ENCODE measurements around the gene PIGV. TPM values are rescaled to one million over a fixed set of nuclear protein-coding genes. Genes with fewer than 3 reads are reported as not detected.
A peak's percentile ranks its signal among the peaks of the same experiment; 100 is the strongest.

Gene PIGV
- total RNA-seq, 1 donor from 2014 or later, result 10.2 TPM

GRCh38 chr1:26827663-26828062, 39.9 kb downstream of the PIGV start:
- H3K36me3 Mint-ChIP-seq (ENCODE audit: insufficient read depth), result peaks cover 3% of the 10 kb centered on the region
- H3K4me3 Mint-ChIP-seq (ENCODE audit: low read depth), result peak overlapping the region; percentile 76
- H3K27me3 Mint-ChIP-seq, result no peaks in the 10 kb centered on the region
- H3K27ac Mint-ChIP-seq, result peak overlapping the region; percentile 75
- TF ChIP-seq, protein P1, sequence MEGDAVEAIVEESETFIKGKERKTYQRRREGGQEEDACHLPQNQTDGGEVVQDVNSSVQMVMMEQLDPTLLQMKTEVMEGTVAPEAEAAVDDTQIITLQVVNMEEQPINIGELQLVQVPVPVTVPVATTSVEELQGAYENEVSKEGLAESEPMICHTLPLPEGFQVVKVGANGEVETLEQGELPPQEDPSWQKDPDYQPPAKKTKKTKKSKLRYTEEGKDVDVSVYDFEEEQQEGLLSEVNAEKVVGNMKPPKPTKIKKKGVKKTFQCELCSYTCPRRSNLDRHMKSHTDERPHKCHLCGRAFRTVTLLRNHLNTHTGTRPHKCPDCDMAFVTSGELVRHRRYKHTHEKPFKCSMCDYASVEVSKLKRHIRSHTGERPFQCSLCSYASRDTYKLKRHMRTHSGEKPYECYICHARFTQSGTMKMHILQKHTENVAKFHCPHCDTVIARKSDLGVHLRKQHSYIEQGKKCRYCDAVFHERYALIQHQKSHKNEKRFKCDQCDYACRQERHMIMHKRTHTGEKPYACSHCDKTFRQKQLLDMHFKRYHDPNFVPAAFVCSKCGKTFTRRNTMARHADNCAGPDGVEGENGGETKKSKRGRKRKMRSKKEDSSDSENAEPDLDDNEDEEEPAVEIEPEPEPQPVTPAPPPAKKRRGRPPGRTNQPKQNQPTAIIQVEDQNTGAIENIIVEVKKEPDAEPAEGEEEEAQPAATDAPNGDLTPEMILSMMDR (IDR thresholded peaks at IDR 0.05; ENCODE audit: unreplicated experiment), result no peak
- H3K9me3 Mint-ChIP-seq (ENCODE audit: low read depth), result no peaks in the 10 kb centered on the region
- H3K4me1 Mint-ChIP-seq (ENCODE audit: low read depth), result peaks cover 39% of the 10 kb centered on the region
- DNase-seq (ENCODE audit: low spot score, unreplicated experiment), result no peak

DNA sequence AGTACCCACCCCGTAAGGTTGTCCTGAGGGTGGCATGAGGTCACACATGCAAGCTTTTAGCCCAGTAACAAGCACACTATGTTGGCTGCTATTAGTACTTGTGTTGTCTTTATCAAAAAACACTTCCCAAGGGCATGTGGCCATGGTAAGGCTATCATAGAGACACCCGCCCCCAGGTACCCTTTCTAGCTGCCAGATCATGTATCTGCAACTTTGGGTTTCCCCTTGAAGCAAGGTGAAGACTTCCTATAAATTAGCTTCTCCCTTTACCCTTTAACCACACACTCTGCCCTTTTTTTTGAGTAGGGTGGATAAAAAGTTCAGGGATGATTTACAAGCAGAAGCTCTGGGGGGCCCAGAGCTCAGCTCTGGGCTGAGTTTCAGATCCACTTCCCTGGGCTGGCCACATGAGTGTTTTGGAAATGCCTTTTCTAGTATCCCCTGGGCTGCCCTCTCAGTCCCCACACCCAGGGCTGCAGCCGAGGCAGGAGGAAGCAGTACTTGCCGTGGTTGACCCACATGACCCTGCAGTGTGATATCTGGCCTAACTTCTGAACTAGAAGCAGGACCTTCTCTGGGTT, 40.8 kb downstream of the PIGV start:
- Mint-ChIP-seq H3K4me1 (ENCODE audit: low read depth) (peaks cover 39% of the 10 kb centered on the region), H3K36me3 (ENCODE audit: insufficient read depth) (peaks cover 5% of the 10 kb centered on the region), H3K27ac (no peak overlapping the region), H3K27me3 (no peaks in the 10 kb centered on the region), H3K9me3 (ENCODE audit: low read depth) (no peaks in the 10 kb centered on the region), H3K4me3 (ENCODE audit: low read depth) (peak overlapping the region; percentile 76)
- TF ChIP-seq, protein P1 (IDR thresholded peaks at IDR 0.05; ENCODE audit: unreplicated experiment), result no peak
- no peak for DNase-seq (ENCODE audit: low spot score, unreplicated experiment)

DNA sequence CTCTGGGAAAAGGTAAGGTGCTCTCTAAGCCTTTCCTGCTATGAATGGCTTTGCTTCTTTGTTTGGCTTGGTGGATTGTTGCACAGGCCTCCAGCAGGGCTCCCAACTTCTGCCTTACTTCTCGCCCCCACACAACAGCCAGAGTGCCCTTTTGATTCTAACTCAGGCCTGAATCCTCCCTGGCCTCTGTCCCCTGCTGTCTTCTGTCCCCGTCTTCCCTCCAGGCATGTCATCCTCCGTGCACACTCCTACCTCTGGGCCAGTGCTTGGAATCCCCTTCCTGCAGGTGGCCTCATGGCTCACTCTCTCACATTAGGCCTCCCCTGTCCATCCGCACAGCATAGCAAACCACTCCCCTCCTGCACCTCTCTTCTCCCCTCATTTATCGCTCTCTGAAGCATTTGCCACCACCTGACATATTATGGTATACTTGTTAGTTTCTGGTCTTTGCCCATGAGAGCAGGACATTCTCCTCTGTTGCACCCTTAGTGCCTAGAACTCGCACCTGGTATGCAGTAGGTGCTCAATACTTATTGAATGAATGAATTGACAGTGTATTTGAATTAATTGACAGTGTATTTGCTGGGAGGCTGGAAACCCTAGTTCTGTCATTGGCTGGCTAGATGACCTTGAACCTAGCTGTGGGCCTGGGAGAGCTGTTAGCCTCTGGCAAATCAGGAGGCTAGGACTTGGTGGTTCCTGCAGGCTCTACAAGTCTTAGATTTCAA, 41.6 kb downstream of the PIGV start:
- no peaks in the 10 kb centered on the region for H3K9me3 Mint-ChIP-seq (ENCODE audit: low read depth)
- peaks cover 39% of the 10 kb centered on the region for H3K4me1 Mint-ChIP-seq (ENCODE audit: low read depth)
- no peaks in the 10 kb centered on the region for H3K27me3 Mint-ChIP-seq
- no peak overlapping the region for H3K27ac Mint-ChIP-seq
- DNase-seq (ENCODE audit: low spot score, unreplicated experiment), result no peak
- TF ChIP-seq, protein P1 (IDR thresholded peaks at IDR 0.05; ENCODE audit: unreplicated experiment), result no peak
- H3K36me3 Mint-ChIP-seq (ENCODE audit: insufficient read depth), result peaks cover 8% of the 10 kb centered on the region
- peak overlapping the region; percentile 6 for H3K4me3 Mint-ChIP-seq (ENCODE audit: low read depth)

GRCh38 chr1:26831059-26831458, 43.3 kb downstream of the PIGV start:
- no peaks in the 10 kb centered on the region for H3K9me3 Mint-ChIP-seq (ENCODE audit: low read depth)
- H3K27ac Mint-ChIP-seq, result no peak overlapping the region

DNA sequence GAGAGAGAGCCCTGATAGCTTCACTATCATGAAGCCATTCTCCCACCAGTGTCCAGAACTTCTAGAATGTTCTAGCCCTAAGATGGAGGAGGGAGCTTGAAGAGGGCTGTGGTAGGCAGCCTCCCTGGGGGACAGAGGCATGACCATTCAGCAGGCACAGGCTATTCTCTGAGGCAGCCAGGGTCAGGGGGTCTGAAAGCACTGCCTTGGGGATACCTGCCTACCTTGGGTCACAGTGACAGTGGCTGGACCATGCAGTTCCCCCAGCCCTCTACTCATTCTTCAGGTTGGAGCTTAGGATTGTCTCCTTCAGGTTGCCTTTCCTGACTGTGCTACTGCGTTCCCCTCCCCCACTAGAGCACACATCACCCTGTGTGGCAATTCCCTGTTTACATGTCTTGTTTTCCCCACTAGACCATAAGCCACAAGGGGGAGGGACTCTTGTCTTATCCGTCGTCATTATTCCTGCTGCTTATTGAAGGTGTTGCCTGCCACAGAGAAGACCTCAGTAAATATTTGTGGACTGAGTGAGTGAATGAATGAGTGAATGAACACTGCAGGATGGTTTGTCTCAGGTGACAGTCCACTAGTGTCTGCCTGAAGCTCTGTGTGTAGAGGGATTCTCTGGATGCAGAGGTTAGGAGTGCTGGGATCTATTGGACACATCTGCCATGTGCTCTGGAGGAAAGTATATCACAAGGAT, 43.9 kb downstream of the PIGV start:
- Mint-ChIP-seq H3K4me1 (ENCODE audit: low read depth) (peaks cover 25% of the 10 kb centered on the region), H3K27me3 (no peaks in the 10 kb centered on the region), H3K36me3 (ENCODE audit: insufficient read depth) (peaks cover 18% of the 10 kb centered on the region), H3K27ac (peak overlapping the region; percentile 54), H3K9me3 (ENCODE audit: low read depth) (no peaks in the 10 kb centered on the region), H3K4me3 (ENCODE audit: low read depth) (no peak overlapping the region)
- TF ChIP-seq, protein P1 (IDR thresholded peaks at IDR 0.05; ENCODE audit: unreplicated experiment), result no peak
- DNase-seq (ENCODE audit: low spot score, unreplicated experiment), result no peak

More at GRCh38 chr1:26831059-26831458, 43.3 kb downstream of the PIGV start:
- peaks cover 15% of the 10 kb centered on the region for H3K36me3 Mint-ChIP-seq (ENCODE audit: insufficient read depth)
- no peaks in the 10 kb centered on the region for H3K27me3 Mint-ChIP-seq
- H3K4me1 Mint-ChIP-seq (ENCODE audit: low read depth), result peaks cover 27% of the 10 kb centered on the region
- TF ChIP-seq, protein P1 (IDR thresholded peaks at IDR 0.05; ENCODE audit: unreplicated experiment), result no peak
- no peak for DNase-seq (ENCODE audit: low spot score, unreplicated experiment)
- no peak overlapping the region for H3K4me3 Mint-ChIP-seq (ENCODE audit: low read depth)

Measured in progenitor cell of endocrine pancreas (in vitro differentiated cells).